MG63 (cell line): ENCODE data around the gene MSI2. TPM values are rescaled to one million over a fixed set of nuclear protein-coding genes. Genes with fewer than 3 reads are reported as not detected.

ENCODE experiments used
- DNase-seq: peaks from one replicate; pipeline ENCODE4 v3.0.0-alpha.2; 2020
- H3K27me3 ChIP-seq: fragments of 250-450 bp; sonication (Bioruptor Pico); 2 replicates; pipeline ENCODE4 v1.5.1; 2020; ENCODE audit warnings: mild to moderate bottlenecking, moderate library complexity
- H3K36me3 ChIP-seq: fragments of 250-450 bp; sonication (Bioruptor Pico); 2 replicates; pipeline ENCODE4 v1.5.1; 2020; ENCODE audit warnings: mild to moderate bottlenecking, moderate library complexity
- H3K4me3 ChIP-seq: fragments of 250-450 bp; sonication (Bioruptor Pico); 2 replicates; pipeline ENCODE4 v1.5.1; 2020; ENCODE audit warnings: mild to moderate bottlenecking, moderate library complexity
- H3K9me3 ChIP-seq: fragments of 250-450 bp; sonication (Bioruptor Pico); 2 replicates; pipeline ENCODE4 v1.5.1; 2020; ENCODE audit warnings: mild to moderate bottlenecking, moderate library complexity
- total RNA-seq: library from RNA; depleted of rRNA; stranded (reverse); fragments of >200 nt; shearing (Covaris generic); gene quantifications from 2 replicates; pipeline ENCODE4 v1.2.3, GENCODE V29; 2014; ENCODE audit warnings: low replicate concordance

The MSI2 gene
- total RNA-seq, 1 experiment from 2014 or later: 2.8 TPM

DNA sequence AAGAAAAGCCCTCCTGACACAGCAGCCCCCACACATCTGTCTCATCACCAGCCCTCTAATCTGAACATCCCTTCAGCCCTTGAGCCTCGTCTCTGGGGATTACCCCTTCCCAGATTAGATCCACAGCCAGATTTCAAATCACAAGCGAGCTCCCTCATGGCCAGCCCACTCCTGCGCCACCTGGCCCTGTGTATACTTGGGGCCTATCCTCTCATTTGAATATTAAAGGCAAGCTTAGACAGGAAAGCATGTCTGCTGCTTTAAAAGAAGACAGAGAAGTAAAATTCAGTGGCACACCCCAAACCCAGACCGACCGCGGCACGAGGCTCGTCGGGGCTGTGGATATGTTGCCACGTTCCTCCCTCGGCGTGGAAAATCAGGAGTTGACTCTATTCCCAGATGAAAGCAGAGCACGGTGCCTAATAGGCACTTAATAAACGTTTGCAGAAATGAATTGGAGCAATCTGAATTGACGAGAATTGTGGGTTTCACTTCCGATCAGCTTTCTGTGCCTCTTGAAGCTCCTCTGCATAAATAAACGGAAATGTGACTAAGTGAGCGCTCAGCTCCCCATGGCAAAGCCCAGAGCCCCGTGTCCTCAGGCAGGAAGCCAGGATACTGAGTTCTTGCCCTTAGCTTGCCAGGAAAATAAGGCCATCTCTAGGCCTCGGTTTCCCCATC is 380.8 kb downstream of the MSI2 start:
- Histone ChIP-seq H3K27me3 (no peaks in the 10 kb centered on the region), H3K36me3 (no peaks in the 10 kb centered on the region), H3K9me3 (no peaks in the 10 kb centered on the region), H3K4me3 (no peak overlapping the region)
- DNase-seq: peak; percentile 69

DNA sequence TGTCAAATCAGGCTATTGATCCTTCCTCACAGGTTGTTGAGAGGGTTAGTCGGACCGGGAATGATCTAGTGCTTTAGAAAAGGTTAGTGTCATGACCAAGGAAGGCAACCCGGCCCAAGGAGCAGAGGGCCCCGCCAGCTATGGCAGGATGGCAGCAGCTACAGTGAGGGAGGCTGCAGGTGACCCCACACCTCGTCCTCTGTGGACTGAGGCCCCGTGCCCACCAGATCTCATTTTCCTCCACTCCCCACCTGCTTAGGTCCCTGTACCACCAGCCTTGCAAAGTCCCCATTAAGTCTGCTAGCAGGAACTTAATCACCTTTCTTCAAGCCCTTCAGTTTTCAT is 381.3 kb downstream of the MSI2 start:
- no peaks in the 10 kb centered on the region for H3K27me3 ChIP-seq
- DNase-seq: no peak
- no peaks in the 10 kb centered on the region for H3K36me3 ChIP-seq
- H3K4me3 ChIP-seq: no peak overlapping the region
- H3K9me3 ChIP-seq: no peaks in the 10 kb centered on the region

DNA sequence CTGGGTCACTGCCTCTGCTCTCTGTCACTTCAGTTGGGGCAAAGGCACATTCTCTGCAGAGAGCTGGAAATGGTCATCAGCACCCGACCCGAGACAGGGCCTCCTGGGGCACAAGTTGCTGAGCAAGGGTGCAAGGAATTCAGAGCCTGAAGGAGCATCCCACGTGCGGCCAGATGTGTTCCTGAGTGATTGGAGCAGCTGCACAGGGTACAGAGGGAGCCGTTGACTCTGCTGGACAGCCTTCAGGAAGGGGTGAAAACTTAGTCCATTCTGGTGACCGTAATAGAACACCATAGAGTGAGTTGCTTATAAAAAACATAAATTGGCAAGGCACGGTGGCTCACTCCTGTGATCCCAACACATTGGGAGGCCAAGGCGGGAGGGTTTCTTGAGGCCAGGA is 382.0 kb downstream of the MSI2 start:
- Histone ChIP-seq H3K27me3 (no peaks in the 10 kb centered on the region), H3K4me3 (no peak overlapping the region)
- no peak for DNase-seq

DNA sequence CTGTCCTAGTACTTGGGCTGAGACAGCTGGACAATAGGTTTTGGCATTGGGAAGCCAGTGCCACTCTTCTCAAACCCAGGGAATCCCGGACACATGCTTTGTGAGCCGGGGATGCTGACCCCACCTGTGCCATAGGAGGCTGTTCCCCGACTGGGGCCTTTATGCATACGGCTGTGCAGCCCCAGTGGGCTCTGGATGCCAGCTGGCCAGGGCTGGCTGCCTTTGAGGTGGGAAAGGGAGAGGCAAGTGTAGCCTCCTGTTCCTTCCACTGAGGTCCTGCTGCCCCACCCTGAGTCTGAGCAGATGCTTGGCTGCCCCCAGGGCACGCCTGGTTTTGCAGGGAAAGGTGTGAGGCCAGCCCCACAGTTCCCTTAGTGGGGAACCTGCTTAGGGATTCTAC is 383.1 kb downstream of the MSI2 start:
- no peak for DNase-seq
- no peaks in the 10 kb centered on the region for H3K9me3 ChIP-seq
- no peaks in the 10 kb centered on the region for H3K27me3 ChIP-seq

More for the DNA sequence above, 382.0 kb downstream of the MSI2 start:
- Histone ChIP-seq H3K9me3 (no peaks in the 10 kb centered on the region), H3K36me3 (no peaks in the 10 kb centered on the region)

DNA sequence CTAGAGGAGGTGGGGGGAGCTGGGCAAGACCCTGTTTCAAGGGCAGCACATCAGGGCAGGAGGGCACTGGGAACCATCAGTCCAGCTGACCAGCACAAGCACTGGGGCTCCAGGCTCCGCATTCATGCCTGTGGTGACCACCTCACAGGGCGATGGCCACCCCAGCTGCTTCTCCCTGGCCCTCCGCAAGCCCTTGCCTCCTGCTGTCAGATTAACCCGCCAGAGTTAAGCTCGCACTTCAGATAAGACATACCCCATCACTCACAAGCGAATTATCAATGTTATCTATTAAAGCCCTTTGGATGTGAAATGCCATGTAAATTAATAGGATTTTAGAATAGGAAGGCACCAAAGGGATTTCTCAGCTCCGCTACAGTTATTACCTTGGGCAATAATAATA is 383.8 kb downstream of the MSI2 start:
- Histone ChIP-seq H3K36me3 (no peaks in the 10 kb centered on the region), H3K27me3 (no peaks in the 10 kb centered on the region), H3K4me3 (no peak overlapping the region), H3K9me3 (no peaks in the 10 kb centered on the region)
- DNase-seq: no peak

More for the DNA sequence above, 383.1 kb downstream of the MSI2 start:
- Histone ChIP-seq H3K36me3 (no peaks in the 10 kb centered on the region), H3K4me3 (no peak overlapping the region)

- H3K9me3 ChIP-seq: no peaks in the 10 kb centered on the region
- H3K27me3 ChIP-seq: no peaks in the 10 kb centered on the region
- H3K36me3 ChIP-seq: no peaks in the 10 kb centered on the region
- no peak for DNase-seq
- no peak overlapping the region for H3K4me3 ChIP-seq
Measured at GRCh38 chr17:57641761-57642160, 385.4 kb downstream of the MSI2 start.

GRCh38 chr17:57643062-57643461 is 386.7 kb downstream of the MSI2 start:
- no peak for DNase-seq
- Histone ChIP-seq H3K4me3 (no peak overlapping the region), H3K36me3 (no peaks in the 10 kb centered on the region), H3K9me3 (no peaks in the 10 kb centered on the region), H3K27me3 (no peaks in the 10 kb centered on the region)

DNA sequence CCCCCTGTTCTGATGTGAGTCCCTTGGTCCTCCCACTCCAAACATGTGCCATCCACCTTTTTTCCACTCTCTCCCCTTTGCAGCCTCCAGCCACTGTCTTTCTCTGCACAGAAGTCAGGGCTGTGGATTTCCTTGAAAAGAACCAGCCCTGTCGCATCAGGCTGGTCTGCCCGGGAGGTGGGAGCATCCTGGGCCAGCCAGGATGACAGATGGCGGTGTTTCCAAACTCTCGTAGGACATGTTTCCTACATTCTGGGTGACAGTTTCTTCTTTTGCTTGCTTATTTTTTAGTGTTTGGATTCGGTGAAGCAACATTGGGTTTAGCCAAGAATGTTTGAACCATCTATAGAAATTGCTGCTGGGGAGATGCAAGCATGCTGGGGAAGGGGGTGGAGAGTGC is 388.0 kb downstream of the MSI2 start:
- Histone ChIP-seq H3K9me3 (no peaks in the 10 kb centered on the region), H3K36me3 (no peaks in the 10 kb centered on the region), H3K27me3 (no peaks in the 10 kb centered on the region), H3K4me3 (no peak overlapping the region)
- no peak for DNase-seq

DNA sequence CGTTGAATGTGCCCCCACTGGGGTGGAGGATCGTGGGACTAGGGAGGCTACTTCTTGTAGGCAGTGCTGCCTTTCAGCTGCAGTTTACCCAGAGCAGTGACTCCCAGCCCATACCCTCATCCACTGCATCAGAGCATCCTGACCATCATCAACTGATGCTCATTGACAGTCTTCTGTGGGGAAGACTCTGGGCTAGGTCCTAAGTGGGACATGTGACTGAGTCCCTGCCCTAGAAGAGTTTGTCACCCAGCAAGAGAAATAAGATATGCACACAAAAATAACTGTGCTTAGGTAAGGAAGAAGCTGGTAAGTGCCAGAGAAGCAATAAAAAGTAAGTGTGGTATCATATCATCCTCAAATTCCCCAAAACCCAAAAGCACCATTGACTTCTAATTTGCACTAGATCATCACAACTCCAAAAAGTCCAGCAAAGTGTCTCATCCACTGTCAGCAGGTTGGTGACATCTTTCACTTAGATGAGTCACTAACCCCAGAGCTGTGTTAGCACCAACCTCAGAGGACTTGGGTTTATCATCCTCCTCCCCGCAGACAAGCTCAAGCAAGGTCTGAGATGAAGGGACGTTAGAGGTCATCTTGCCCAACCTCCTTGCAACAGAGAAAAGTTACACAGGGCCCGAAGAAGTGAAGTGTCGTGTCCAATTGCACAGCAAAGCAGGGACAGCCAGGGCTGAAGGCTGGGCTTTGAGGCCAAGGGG is 389.8 kb downstream of the MSI2 start:
- no peaks in the 10 kb centered on the region for H3K36me3 ChIP-seq
- H3K4me3 ChIP-seq: no peak overlapping the region
- no peaks in the 10 kb centered on the region for H3K9me3 ChIP-seq
- H3K27me3 ChIP-seq: no peaks in the 10 kb centered on the region
- DNase-seq: no peak

GRCh38 chr17:57648720-57649119 is 392.4 kb downstream of the MSI2 start:
- no peak for DNase-seq
- H3K36me3 ChIP-seq: no peaks in the 10 kb centered on the region
- no peaks in the 10 kb centered on the region for H3K27me3 ChIP-seq
- no peaks in the 10 kb centered on the region for H3K9me3 ChIP-seq
- H3K4me3 ChIP-seq: no peak overlapping the region

DNA sequence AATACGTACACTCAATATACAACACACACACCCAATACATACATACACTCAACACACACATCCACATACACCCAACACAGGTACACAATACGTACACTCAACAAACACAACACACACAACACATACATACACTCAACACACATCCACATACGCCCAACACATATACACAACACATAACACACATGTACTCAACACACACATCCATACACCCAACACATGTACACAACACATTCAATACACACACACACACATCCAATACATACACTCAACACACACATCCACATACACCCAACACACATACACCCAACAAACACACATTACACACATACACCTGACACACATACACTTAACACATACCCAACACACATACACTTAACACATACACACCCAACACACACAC is 392.9 kb downstream of the MSI2 start:
- Histone ChIP-seq H3K27me3 (no peaks in the 10 kb centered on the region), H3K9me3 (no peaks in the 10 kb centered on the region), H3K36me3 (no peaks in the 10 kb centered on the region), H3K4me3 (no peak overlapping the region)
- no peak for DNase-seq

- Histone ChIP-seq H3K9me3 (no peaks in the 10 kb centered on the region), H3K36me3 (no peaks in the 10 kb centered on the region), H3K27me3 (no peaks in the 10 kb centered on the region), H3K4me3 (no peak overlapping the region)
- DNase-seq: no peak
Measured at GRCh38 chr17:57649731-57650484, 393.6 kb downstream of the MSI2 start.

DNA sequence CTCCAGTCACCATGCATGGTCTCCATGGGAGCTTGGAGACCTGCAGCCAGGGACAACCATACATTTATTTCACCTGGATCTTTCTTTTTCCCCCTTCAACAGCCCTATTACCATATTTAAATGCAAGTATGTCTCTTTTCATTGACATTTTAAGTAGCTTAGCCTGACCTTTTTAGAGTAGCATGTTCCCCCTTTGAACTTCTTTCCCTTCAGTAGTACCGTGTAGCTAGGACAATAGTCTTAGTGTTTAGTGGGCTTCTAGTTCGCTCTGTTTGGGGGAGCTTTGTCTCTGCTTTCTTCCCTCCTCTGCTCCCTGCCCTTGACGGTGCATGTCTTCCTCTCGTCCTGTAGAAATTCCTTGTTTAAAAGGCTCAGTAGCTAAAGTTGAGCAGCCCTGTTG is 394.2 kb downstream of the MSI2 start:
- H3K27me3 ChIP-seq: no peaks in the 10 kb centered on the region
- H3K36me3 ChIP-seq: no peaks in the 10 kb centered on the region
- H3K4me3 ChIP-seq: no peak overlapping the region
- no peaks in the 10 kb centered on the region for H3K9me3 ChIP-seq
- no peak for DNase-seq

- H3K4me3 ChIP-seq: no peak overlapping the region
- H3K9me3 ChIP-seq: no peaks in the 10 kb centered on the region
- no peaks in the 10 kb centered on the region for H3K36me3 ChIP-seq
- no peak for DNase-seq
- no peaks in the 10 kb centered on the region for H3K27me3 ChIP-seq
Measured at GRCh38 chr17:57651451-57651850, 395.1 kb downstream of the MSI2 start.

GRCh38 chr17:57651996-57652395 is 395.7 kb downstream of the MSI2 start:
- Histone ChIP-seq H3K4me3 (no peak overlapping the region), H3K36me3 (no peaks in the 10 kb centered on the region), H3K9me3 (no peaks in the 10 kb centered on the region), H3K27me3 (no peaks in the 10 kb centered on the region)
- no peak for DNase-seq

DNA sequence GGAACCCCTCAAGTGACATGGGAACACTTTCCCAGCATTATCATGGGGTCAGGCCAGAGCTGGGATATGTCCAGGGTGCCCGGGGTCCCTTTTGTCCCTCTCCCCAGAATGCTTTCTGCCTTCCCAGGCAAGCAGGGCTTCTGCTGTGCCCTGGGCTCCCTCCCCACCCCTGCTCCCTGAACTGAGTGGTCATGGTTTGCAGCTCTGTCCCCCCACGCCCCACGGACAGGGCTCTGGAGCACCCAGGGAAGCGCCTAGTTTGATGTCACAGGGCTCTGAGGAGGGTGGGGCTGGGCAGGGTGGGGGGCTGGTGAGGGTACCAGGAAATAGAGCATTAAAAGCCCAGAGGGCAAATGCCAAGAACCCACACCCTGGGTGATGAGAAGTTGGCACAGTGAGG is 396.5 kb downstream of the MSI2 start:
- Histone ChIP-seq H3K4me3 (no peak overlapping the region), H3K9me3 (no peaks in the 10 kb centered on the region), H3K27me3 (no peaks in the 10 kb centered on the region), H3K36me3 (no peaks in the 10 kb centered on the region)
- no peak for DNase-seq

DNA sequence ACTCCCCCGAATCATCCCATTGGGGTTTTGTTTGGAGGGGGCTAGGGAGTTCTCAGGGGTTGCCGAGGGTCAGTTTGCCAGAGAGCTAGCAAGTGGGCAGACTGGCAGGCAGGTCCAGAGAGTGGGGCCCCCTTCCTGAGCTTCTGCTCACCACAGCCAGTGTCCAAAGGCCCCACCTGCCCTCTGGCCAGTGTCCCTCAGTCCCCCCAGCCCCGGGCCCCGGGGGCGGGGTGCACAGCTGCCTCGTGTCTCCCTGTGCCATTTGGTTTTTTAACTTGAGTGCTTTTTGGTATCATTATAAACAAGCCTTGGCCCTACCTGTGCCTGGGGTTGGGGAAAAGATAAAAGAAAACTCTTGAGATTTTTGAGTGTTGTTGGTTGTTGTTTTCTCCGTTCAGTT is 397.0 kb downstream of the MSI2 start:
- no peak overlapping the region for H3K4me3 ChIP-seq
- no peaks in the 10 kb centered on the region for H3K36me3 ChIP-seq
- H3K27me3 ChIP-seq: no peaks in the 10 kb centered on the region
- DNase-seq: no peak
- no peaks in the 10 kb centered on the region for H3K9me3 ChIP-seq
